Measurements from ENCODE around the gene YIF1A.

YIF1A gene

DNA sequence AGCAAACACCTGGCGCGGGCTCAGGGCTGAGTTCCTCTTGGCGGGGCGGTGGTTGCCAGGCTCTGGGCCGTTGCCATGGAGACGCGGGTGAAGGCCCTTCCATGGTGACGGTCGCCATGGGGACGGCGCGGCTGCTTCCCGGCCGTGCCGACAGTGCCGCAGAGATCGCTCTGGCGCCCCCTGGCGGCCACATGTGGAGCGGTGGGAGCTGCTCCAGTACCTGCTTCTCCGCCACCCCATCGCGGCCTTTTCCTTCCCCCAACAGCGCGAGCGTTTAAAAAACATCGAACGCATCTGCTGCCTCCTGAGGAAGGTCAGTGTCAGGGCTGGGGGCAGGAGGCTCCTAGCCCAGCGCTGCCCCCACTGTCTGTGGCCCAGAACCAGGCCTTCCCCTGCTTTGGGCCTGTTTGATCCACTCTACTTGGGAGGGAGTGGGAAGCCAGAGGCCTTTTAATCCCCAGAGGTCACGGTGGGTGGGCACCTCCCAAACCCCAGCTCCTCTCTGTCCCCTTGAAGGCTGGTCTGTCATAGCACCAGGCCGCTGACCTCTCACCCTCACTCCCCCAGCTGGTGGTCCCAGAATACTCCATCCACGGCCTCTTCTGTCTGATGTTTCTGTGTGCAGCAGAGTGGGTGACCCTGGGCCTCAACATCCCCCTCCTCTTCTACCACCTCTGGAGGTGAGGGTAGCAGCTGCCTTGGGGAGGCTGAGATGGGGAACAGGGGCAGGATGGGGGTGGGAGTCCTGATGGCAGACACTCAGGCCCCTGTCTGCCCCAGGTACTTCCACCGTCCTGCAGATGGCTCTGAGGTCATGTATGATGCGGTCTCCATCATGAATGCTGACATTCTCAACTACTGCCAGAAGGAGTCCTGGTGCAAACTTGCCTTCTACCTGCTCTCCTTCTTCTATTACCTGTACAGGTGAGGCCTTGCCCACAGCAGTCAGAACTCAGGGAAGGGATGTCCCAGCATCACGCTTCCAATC is 6.2 kb downstream of the YIF1A start:
- Histone ChIP-seq H3K4me1 (ENCODE audit: low read length) (peaks cover 36% of the 10 kb centered on the region), H2AFZ (ENCODE audit: low read depth, low read length) (no peak overlapping the region), H3K4me3 (ENCODE audit: low read length) (peak overlapping the region; percentile 46; the same call in 1 of the 2 replicates), H3K27me3 (ENCODE audit: low read depth, low read length) (no peaks in the 10 kb centered on the region), H3K36me3 (replicated peaks; ENCODE audit: low read depth, low read length) (peaks cover 15% of the 10 kb centered on the region), H3K9me3 (ENCODE audit: insufficient read depth, low read length) (no peaks in the 10 kb centered on the region), H3K4me2 (ENCODE audit: low read length) (peak overlapping the region; percentile 69), H3K27ac (ENCODE audit: low read length) (peak overlapping the region; percentile 23; the same call in 1 of the 2 replicates), H3K9ac (ENCODE audit: low read length) (peak overlapping the region; percentile 33; the same call in 1 of the 2 replicates), H3K79me2 (ENCODE audit: low read length) (peaks cover 3% of the 10 kb centered on the region), H4K20me1 (ENCODE audit: insufficient read depth, low read length) (peaks cover 3% of the 10 kb centered on the region; the same call in 1 of the 2 replicates)
- TF ChIP-seq EZH2phosphoT487 (IDR thresholded peaks at IDR 0.05; ENCODE audit: low read depth), result no peak
- TF ChIP-seq, protein P1, sequence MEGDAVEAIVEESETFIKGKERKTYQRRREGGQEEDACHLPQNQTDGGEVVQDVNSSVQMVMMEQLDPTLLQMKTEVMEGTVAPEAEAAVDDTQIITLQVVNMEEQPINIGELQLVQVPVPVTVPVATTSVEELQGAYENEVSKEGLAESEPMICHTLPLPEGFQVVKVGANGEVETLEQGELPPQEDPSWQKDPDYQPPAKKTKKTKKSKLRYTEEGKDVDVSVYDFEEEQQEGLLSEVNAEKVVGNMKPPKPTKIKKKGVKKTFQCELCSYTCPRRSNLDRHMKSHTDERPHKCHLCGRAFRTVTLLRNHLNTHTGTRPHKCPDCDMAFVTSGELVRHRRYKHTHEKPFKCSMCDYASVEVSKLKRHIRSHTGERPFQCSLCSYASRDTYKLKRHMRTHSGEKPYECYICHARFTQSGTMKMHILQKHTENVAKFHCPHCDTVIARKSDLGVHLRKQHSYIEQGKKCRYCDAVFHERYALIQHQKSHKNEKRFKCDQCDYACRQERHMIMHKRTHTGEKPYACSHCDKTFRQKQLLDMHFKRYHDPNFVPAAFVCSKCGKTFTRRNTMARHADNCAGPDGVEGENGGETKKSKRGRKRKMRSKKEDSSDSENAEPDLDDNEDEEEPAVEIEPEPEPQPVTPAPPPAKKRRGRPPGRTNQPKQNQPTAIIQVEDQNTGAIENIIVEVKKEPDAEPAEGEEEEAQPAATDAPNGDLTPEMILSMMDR (IDR thresholded peaks at IDR 0.05; ENCODE audit: low read depth, low read length), result peak; percentile 93

DNA sequence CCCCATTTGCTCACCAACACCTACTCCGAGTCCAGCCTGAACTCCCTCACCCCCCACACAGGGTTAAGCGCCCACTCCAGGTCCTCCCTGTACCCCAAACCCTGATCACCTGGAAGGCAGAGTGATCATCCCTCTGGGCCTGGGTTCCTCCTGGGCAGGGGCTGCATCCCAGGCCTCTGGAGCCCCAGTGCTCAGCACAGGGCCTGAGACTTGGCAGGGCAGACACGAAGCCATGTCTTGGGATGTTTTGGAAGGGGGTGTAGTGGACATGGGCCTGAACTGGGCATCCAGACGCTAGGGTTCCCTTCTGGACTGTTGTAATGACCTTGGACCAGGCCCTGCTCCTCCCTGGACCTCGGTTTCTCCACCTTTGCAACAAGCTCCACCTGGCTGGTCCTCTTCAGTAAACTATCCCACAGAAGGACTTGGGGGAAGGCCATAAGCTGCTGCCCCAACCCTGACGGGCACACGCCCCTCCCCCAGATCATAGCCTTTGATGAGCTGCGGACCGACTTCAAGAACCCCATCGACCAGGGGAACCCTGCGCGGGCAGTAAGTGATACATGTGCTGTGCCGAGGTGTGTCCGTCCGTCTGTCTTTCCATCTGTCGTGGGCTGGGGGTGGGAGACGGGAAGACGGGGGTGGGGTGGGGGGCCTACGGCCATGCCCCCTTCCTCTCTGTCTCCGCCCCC is 7.0 kb downstream of the YIF1A start:
- no peak for TF ChIP-seq EZH2phosphoT487 (IDR thresholded peaks at IDR 0.05; ENCODE audit: low read depth)
- TF ChIP-seq, protein P1 (IDR thresholded peaks at IDR 0.05; ENCODE audit: low read depth, low read length), result no peak

DNA sequence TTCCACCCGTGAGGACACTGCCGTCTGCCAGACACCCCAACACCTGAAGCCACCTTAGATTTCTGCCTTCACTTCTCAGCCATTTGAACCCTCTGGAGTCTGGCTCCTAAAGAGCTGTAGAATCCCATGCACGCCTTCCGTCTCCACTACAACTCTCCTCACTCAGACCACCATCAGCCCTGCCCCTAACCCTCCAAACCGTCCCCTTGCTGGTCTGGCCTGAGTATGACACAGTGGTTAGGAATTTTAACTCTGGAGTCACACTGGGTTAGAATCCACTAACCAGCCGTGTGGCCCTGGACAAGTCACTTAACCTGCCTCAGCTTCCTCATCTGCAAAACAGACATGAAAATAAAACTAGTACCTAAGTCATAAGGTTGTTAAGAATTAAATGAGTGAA is 7.9 kb downstream of the YIF1A start:
- no peak for TF ChIP-seq EZH2phosphoT487 (IDR thresholded peaks at IDR 0.05; ENCODE audit: low read depth)
- TF ChIP-seq, protein P1 (IDR thresholded peaks at IDR 0.05; ENCODE audit: low read depth, low read length), result no peak
- Histone ChIP-seq H3K79me2 (ENCODE audit: low read length) (no peaks in the 10 kb centered on the region), H2AFZ (ENCODE audit: low read depth, low read length) (no peak overlapping the region), H3K27me3 (ENCODE audit: low read depth, low read length) (no peaks in the 10 kb centered on the region), H3K4me1 (ENCODE audit: low read length) (peaks cover 37% of the 10 kb centered on the region), H3K27ac (ENCODE audit: low read length) (no peak overlapping the region), H3K9me3 (ENCODE audit: insufficient read depth, low read length) (no peaks in the 10 kb centered on the region), H3K4me2 (ENCODE audit: low read length) (no peak overlapping the region), H4K20me1 (ENCODE audit: insufficient read depth, low read length) (peaks cover 3% of the 10 kb centered on the region; the same call in 1 of the 2 replicates), H3K4me3 (ENCODE audit: low read length) (no peak overlapping the region), H3K9ac (ENCODE audit: low read length) (no peak overlapping the region), H3K36me3 (replicated peaks; ENCODE audit: low read depth, low read length) (peaks cover 15% of the 10 kb centered on the region)

More for the DNA sequence above, 7.0 kb downstream of the YIF1A start:
- Histone ChIP-seq H2AFZ (ENCODE audit: low read depth, low read length) (no peak overlapping the region), H3K4me2 (ENCODE audit: low read length) (0 out of 2 replicates have a peak overlapping the region, but pooled peaks have one; percentile 9), H3K9ac (ENCODE audit: low read length) (no peak overlapping the region), H3K4me1 (ENCODE audit: low read length) (peaks cover 37% of the 10 kb centered on the region), H3K79me2 (ENCODE audit: low read length) (no peaks in the 10 kb centered on the region), H3K27me3 (ENCODE audit: low read depth, low read length) (no peaks in the 10 kb centered on the region), H3K4me3 (ENCODE audit: low read length) (no peak overlapping the region), H3K9me3 (ENCODE audit: insufficient read depth, low read length) (no peaks in the 10 kb centered on the region), H3K27ac (ENCODE audit: low read length) (no peak overlapping the region), H3K36me3 (replicated peaks; ENCODE audit: low read depth, low read length) (peaks cover 15% of the 10 kb centered on the region), H4K20me1 (ENCODE audit: insufficient read depth, low read length) (peaks cover 3% of the 10 kb centered on the region; the same call in 1 of the 2 replicates)

DNA sequence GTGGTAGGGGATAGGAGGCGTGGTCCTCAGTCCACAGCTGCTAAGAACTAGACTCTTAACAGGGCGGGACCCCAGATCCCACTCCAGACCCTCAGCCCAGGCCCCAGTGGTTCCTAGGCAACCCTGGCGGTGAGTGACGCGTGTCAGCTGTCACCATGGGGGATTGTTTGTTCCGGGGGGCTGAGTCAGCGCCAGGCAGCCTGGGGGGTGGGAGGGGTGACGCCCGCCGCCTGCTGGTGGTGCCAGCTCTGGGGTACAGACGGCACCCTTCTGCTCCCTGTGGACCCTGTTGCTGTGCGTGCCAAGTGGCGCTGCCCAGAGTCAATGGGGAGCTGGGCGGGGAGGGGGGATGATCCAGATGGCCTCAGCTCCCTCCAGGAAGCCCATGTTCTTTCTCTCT is 8.5 kb downstream of the YIF1A start:
- Histone ChIP-seq H3K36me3 (replicated peaks; ENCODE audit: low read depth, low read length) (peaks cover 10% of the 10 kb centered on the region), H4K20me1 (ENCODE audit: insufficient read depth, low read length) (peaks cover 3% of the 10 kb centered on the region; the same call in 1 of the 2 replicates), H3K27ac (ENCODE audit: low read length) (no peak overlapping the region), H3K27me3 (ENCODE audit: low read depth, low read length) (no peaks in the 10 kb centered on the region), H3K4me3 (ENCODE audit: low read length) (no peak overlapping the region), H3K4me2 (ENCODE audit: low read length) (no peak overlapping the region), H2AFZ (ENCODE audit: low read depth, low read length) (no peak overlapping the region), H3K9ac (ENCODE audit: low read length) (no peak overlapping the region), H3K79me2 (ENCODE audit: low read length) (no peaks in the 10 kb centered on the region), H3K4me1 (ENCODE audit: low read length) (peaks cover 37% of the 10 kb centered on the region), H3K9me3 (ENCODE audit: insufficient read depth, low read length) (no peaks in the 10 kb centered on the region)
- TF ChIP-seq, protein P1 (IDR thresholded peaks at IDR 0.05; ENCODE audit: low read depth, low read length), result no peak
- TF ChIP-seq EZH2phosphoT487 (IDR thresholded peaks at IDR 0.05; ENCODE audit: low read depth), result no peak

Data from OCI-LY3 (cell line).